GM19023 (cell line): ENCODE measurements around the gene DOP1A.

Experiments
- ATAC-seq: cut with Tn5 transposase; IDR thresholded peaks from one replicate; pipeline ENCODE4 v1.9.1; 2021; ENCODE audit warnings: mild to moderate bottlenecking, moderate library complexity; ENCODE audit not compliant: unreplicated experiment

Gene DOP1A, protein sequence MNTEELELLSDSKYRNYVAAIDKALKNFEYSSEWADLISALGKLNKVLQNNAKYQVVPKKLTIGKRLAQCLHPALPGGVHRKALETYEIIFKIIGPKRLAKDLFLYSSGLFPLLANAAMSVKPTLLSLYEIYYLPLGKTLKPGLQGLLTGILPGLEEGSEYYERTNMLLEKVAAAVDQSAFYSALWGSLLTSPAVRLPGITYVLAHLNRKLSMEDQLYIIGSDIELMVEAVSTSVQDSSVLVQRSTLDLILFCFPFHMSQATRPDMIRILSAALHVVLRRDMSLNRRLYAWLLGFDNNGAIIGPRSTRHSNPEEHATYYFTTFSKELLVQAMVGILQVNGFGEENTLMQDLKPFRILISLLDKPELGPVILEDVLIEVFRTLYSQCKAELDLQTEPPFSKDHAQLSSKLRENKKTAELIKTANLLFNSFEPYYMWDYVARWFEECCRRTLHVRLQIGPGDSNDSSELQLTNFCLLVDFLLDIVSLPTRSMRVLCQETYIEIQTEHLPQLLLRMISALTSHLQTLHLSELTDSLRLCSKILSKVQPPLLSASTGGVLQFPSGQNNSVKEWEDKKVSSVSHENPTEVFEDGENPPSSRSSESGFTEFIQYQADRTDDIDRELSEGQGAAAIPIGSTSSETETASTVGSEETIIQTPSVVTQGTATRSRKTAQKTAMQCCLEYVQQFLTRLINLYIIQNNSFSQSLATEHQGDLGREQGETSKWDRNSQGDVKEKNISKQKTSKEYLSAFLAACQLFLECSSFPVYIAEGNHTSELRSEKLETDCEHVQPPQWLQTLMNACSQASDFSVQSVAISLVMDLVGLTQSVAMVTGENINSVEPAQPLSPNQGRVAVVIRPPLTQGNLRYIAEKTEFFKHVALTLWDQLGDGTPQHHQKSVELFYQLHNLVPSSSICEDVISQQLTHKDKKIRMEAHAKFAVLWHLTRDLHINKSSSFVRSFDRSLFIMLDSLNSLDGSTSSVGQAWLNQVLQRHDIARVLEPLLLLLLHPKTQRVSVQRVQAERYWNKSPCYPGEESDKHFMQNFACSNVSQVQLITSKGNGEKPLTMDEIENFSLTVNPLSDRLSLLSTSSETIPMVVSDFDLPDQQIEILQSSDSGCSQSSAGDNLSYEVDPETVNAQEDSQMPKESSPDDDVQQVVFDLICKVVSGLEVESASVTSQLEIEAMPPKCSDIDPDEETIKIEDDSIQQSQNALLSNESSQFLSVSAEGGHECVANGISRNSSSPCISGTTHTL (N-terminal part only)

DNA sequence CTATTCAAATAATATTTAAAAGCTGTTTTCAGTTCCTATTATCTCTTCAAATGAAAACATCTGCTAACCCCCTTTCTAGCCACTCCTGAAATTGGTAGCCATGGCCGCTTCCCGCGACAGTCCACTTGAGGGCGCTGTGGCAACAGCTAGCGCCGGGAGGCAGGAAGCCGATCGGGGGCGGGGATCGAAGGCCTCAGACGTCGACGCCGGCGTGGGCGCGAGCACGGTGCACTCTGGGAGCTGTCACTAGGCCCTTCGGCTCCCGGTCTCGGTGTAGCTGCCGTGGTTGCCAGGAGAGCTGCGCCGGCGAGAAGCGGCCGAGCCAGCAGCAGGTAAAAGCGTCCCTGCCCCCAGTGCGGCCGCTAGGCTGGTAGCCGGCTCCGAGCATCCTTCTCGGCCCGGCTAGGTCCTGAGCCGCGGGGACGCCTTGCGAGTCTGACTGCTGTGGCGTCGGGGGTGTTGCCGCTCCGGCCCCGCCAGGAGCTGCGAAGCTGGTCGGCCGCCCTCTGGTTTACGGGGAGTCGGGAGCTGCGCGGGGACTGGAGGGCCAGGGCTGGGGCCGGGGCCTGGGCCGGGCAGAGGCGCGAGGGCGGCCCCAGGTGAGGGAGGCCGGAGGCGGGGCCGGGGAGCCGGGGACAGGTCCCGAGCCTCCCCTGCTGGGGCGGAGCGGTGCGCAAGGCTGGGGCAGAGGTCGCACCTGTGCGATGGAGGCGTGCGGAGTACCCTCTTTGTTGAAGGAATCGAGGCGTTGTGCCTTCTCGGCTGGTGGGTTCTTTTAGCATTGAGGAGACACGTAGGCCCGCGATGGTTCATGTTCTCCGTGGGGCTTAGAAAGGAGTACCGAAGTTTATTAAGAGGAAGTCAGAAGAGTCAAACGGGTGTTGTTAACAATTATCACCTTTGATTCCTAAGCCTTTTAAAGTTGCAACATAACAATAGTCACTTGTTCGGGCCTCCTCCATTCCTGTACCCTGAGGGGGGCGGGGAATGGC is at the start of gene DOP1A:
Gene DOP1A (plus strand): TSS at position 224 of the 992 bp plus-strand sequence. CDS start 29,307 bp downstream, outside the sequence.
- peak; percentile 90 for ATAC-seq

DNA sequence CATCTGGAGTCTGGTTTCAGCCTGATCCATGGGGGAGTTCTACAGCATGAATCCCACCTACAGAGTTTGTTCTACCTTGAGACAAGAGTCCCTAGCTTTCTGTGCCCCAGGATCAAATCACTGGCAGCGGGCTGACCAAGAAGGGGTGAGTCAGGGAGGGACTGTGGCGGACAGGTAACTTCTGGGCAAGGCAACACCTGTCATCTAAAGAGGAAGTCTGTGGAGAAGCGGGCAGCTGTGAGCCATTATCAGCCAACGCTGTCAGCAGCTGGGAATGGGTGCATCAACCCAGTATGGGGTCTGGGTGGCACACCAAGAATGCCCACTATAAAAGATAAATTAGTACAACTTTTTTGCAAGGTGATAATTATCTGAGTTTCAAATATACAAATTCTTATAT is 47.7 kb upstream of the DOP1A start:
- ATAC-seq = no peak

DNA sequence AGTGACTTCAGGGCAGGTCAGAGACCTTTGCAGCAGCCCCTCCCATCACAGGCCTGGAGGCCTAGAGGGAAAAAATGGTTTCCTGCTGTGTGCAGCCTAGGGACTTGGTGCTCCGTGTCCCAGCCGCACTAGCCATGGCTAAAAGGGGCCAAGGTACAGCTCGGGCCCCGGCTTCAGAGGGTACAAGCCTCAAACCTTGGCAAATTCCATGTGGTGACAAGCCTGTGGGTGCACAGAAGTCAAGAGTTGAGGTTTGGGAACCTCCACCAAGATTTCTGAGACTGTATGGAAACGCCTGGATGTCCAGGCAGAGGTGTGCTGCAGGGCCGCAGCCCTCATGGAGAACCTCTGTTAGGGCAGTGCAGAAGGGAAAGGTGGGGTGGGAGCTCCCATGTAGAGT is 35.8 kb upstream of the DOP1A start:
- no peak for ATAC-seq

DNA sequence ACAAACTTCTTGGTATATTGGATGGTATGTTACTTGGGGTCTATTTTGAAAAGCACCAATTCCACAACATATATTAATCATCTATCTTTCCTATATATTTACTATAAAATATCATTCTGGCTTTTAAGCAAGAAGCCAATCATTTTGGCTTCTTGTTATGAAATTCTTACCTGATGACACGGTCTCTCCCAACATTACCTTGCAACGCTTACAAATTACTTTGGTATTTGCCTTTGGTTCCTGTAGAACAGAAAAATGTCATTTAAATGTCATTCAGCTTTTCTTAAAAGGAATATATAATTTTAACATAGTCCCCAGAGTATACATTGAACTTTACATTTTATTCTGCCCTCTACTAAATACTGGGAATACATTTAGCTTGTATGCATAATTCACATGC is 29.2 kb upstream of the DOP1A start:
- no peak for ATAC-seq

DNA sequence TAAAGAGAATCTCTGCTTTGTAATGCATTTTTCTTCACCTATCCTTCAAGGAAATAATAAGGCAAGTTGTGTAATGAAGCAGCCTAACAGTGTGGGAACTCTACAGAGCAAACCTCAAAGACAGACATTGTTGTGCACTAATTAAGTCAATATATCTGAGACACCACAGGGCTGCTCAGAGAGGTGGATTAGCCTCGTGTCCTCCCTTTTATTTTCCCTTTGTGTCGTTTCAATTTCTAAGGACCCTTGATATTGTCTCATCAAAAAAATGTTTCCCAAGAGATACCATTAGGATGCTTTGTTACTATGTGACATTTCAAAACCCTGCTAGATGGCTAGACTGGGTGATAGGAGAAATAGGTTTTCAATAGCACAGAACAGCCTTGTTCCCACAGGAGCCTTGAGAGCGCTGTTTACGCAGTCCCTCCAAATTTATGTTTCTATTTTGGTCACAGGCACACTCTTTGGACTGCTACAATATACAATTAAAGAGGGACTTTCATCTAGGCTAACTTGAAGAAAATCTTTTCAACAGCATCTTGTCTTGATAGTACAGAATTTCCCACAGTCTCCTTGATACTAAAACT is 24.9 kb upstream of the DOP1A start:
- no peak for ATAC-seq

DNA sequence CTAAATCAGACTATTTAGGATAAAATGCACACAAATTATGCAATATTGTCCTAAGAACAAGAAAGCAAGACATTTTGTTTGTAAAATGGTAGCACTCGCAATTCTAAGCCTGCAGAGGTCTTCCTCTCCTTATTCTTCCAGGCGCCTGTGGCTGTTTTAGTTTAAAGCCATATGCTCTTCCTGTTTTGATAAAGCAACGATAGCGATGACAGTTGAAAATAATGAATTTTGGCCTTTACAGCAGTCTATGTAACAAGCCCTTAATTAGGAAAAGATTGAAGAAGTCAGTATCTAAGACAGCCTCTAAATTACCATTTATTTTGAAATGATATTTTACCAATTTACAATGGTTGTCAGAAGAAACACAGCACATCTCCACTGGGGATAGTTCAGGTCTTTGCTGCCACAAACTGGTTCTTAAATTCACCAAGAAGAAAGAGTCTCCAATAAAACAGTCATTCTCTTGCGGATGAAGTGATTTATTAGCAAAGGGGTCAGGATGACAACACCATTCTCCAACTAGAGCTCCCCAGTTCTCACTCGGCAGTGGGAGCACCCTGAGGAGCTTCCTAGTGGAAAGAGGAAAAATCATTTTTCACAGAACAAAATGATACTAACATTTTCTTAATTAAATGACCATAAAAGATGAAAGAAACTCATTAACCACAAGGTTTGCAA is 23.2 kb upstream of the DOP1A start:
- ATAC-seq = no peak

DNA sequence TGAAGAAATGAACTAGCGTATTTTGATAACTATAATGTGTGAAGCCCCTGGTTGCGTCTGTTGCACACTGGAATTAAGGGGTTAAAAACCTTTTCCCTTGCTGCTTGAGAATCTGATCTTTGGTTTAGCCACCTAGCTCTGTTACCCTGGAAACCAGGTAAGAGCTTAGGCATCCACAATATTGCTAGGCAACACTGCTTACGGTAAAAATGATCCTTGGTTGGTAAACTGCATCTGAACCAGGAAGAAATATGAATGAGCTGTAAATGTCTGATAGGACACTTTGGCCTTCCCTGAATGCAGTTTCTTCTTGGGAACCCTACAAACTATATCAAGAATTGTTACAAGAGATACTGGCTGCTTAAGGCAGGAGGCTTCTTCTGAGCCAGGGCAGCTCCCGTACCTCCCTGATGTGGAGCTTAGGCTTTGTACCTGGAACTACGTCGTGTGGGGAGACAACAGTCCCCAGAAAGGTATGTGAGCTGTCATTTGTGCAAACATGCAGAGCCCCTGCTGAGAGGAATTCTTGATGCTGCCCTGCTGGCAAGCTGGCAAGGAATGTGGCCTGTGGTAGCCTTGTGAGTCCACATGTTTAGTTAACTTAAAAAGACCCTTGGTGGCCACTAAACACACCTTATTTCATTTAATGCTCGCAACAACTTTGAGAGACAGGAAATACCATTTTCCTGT is 20.3 kb upstream of the DOP1A start:
- no peak for ATAC-seq

DNA sequence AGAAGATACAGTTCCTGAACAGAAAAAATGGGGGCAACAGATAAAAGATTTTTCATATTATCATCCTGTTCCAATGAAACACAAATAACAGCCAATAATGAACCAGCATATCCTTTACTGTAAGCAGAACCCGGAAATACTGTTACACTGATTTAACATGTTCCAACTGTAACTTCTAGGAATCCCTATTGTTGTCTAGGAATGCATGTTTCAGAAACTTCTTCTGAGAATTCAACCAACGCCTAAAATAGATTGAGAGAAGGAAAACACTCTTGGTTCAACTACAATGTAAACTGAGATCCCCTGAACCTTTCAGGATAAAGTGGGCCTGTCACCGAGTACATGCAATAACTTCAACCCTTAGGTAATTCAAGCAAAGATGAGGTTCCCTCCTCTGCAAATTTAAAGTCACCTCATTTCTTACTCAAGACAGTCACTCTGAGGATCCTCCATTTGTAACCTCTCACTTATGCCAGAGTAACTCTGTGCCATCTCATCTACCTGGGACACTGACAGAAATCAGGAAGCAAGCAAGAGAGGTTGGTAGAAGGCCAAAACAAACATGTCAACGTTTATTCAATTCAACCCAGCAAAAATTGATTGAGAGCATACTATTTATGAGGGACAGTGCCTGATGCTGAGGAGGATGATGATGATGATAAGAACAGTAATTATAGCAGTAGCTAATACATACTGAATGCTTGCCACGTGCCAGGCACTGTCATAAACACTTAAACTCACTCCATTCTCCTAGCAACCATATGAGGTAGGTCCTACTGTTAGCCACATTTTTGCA is 15.9 kb upstream of the DOP1A start:
- ATAC-seq = no peak

DNA sequence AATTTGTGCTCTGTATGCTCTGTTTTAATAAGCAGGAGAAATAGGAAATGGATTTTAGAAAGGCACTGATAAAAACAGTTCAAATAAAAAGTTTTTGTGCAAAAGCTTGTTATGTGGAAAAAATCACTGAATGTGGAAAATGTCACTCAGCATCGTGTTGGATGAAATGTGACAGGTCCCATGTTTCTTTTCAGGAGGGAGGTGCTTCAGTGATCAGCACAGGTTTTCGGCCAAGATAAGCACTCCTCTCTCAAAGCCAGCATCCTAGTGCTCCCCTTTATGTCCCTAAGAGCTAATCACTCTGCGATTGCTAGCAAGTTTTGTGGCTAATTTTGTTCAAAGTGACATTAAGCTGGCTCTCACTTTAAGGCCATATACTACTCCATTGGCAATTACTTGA is 13.8 kb upstream of the DOP1A start:
- ATAC-seq = no peak

DNA sequence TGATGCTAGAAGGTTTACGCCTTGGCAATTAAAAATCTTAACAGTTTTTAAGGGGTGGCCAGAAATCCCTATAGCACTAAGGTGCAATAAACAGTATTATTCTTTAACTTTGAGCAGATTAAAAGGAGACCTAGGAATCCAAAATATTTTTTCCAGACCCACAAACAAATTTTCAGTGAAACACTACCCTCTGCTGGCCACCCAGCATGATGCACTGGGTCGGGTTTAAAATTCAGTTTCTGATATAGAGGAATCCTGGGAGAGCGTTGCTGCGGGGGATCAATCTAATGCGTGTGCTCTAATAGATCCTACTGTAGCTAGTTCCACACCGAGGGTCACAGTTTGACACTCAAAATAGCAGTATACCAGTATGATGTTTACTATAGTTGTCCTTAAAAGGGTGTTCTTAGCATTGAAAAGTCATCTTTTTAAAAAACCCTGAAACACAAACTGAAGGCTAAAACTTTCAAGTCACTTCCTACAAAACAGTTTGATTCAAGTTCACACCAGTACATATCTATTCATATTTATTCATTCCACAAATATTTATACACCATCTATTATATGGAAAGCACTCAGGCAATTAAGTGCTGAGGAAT is 12.0 kb upstream of the DOP1A start:
- no peak for ATAC-seq

DNA sequence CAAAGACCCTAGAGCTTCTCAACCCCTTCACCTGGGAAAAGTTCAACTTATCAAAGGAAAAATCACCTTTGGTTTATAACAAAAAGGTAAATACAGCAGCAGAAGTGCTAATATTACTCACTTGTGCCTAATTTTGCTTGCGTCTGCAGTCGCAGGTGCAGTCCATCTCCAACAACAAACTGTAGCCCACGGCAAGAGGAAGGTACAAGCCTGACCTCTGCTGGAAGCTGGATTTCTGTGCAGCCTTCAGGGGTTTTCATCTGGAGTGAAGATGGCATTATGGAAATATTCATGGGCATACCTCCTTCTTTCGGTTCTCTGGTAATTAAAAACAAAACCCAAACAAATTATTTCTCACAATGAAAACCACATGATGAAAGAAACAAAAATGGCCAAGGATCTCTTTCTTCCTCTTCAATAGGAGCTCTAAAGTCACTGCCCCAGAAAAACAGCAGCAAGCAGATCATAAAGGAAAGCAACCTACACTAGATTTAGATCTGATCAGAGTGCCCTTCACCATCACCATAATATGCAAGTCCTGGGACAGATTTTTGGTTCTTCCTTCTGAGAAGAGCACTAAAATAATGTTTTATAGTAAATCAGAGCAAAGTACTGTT is 9.7 kb upstream of the DOP1A start:
- peak; percentile 84 for ATAC-seq

DNA sequence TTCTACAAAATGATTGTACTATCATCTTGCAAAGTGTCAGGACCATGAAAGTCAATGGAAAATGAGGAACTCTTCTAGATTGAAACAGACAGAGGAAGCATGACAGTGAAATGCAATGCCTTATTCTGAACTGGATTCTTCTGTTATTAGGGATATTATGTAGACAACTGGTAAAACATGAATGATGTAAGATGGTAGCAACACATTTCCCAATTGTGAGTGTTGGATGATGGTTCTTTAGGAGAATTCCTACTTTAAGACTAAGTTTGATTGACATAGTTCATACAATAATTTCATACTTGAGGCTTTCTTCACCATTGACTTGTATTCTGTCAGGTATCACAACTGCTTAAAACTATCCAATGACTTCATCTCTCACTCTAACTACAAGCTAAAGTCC is 6.3 kb upstream of the DOP1A start:
- no peak for ATAC-seq

DNA sequence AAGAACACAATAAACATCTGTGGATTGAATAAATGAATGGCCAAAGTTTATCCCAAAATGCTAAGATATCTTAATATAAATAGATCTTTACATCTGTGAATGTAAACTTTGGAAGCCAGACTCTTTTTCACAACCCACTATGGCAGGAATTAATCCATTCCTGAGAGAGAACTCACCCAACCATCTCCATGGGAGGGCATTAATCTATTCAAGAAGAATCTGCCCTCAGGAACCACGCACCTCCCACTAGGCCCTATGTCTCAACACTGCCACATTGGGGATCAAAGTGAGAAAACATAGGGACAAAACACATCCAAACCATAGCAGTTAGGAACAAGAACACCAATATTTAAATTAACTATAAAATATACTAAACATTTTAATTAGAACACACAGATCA is 5.2 kb upstream of the DOP1A start:
- ATAC-seq = no peak

DNA sequence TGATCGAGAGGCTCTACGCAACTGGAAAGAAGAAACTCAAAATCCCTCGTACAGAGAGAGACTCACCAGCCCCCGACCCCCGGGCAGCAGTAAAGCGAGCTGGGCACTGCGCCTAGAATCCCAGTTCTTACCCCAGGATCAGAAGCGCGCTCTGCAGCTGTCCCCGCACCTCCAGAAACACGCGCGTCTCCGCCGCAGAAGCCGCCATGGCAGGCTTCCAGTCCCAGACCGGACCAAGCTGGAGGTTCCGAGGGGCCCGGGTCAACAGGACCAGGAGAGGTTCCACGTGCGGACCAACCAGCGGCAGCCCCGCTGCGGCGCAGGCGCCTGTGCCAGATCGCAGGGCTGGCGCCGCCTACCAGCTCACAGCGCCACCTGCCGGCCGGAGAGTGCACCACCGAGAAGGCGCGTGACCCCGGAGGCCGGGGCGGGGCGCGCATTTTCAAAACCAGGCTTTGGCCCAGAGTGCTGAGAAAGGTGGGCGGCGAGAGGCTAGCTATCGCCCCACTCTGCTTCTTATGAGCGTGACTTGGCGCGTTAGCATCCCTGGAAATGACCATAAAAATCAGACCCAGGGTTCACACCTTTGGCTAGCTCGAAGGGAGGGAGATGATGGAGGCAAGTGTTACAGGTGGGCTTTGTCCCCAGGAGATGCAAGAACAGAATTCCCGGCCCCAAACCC is 1.8 kb upstream of the DOP1A start, which contains the start of gene UBE3D:
Gene UBE3D (minus strand): TSS at position 331 of the 682 bp plus-strand sequence. CDS start 123 bp downstream, at position 208.
- peak; percentile 61 for ATAC-seq

DNA sequence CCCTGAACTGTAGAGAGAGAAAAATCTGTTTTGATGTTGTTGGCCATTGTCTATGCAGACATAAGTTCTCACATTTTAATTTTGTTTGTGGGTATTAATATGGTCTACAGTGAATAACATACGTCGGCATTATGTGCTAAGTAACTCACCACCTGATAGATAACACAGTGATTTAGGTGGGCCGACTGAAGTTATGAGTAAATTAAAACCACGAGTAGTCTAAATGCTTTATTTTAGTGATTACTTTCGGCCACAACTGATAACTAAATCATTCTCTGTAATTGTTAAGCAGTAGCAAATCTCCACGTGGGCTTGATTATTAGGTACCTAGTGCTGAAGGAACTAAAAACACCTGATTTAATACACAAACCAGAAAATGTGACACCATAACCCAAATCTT is 1.1 kb downstream of the DOP1A start:
- no peak for ATAC-seq

DNA sequence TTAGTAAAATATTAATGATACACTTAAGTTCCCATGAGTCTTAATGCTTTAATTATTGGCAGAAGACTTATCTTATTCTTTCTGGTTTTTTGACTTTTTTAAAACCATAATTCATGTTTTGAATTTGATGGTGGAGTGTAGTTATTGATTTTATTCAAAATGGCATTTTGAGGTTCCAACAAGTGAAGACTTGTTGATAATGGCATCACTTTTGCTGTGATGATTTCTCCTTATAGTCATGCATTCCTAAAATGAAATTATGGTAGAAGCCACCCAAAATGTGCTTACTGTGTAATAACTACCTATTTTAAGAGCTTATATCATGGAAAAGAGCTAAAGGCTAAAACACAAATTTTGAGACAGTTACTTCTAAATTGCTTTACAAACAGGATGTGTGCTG is 2.2 kb downstream of the DOP1A start:
- ATAC-seq = no peak
